Endothelial cell of umbilical vein (primary cell): ENCODE data around the gene DIP2C. TPM values are rescaled to one million over a fixed set of nuclear protein-coding genes. Genes with fewer than 3 reads are reported as not detected.

Experiments used
- BruUV-seq: library from RNA; stranded (reverse); fragments of 400-500 nt; replicated peaks from 2 replicates; lab custom pipeline; 2021; lab: Mats Ljungman, UMichigan
- CTCF ChIA-PET: fragments of 300-600, 350-600 bp; sonication (Branson Sonifier 250); formaldehyde crosslinking; loops from one replicate; lab custom pipeline; 2021; ENCODE audit warnings: antibody characterized with exemption, inconsistent platforms; lab: Charles Lee
- POLR2A ChIA-PET: fragments of 300-600, 350-600 bp; sonication (Branson Sonifier 250); formaldehyde crosslinking; loops from one replicate; lab custom pipeline; 2021; ENCODE audit warnings: antibody characterized with exemption, inconsistent platforms; lab: Charles Lee
- DNase-seq: peaks from one replicate; pipeline ENCODE4 v3.0.0-alpha.2; 2011; ENCODE audit warnings: low read depth, low spot score
- FAIRE-seq: peaks from 2 replicates; lab custom pipeline; 2011; peaks lifted over from hg19 to GRCh38; lab: Jason Lieb, UNC
- H2AFZ ChIP-seq: 2 replicates; pipeline ENCODE4 v1.6.0; 2012; ENCODE audit warnings: low read depth, low read length, control low read depth, inconsistent platforms
- H3K27ac ChIP-seq: 2 replicates; pipeline ENCODE4 v1.5.1; 2011; ENCODE audit warnings: low read depth, mild to moderate bottlenecking, control low read depth, low read length, moderate library complexity; ENCODE audit not compliant: insufficient read depth
- H3K27me3 ChIP-seq, 2 experiments: 2 replicates each; pipeline versions ENCODE4 v1.6.0 to v1.6.1; 2011; ENCODE audit warnings: low read length in 2 of 2, mixed read lengths in 1 of 2; ENCODE audit not compliant: control insufficient read depth in 2 of 2, insufficient read depth in 2 of 2
- H3K36me3 ChIP-seq, 2 experiments: 2 replicates in 1 of 2; 3 replicates in 1 of 2; pipeline ENCODE4 v1.5.1; 2011; ENCODE audit warnings: low read length in 2 of 2, mild to moderate bottlenecking in 1 of 2, moderate library complexity in 1 of 2; ENCODE audit not compliant: control insufficient read depth in 2 of 2, insufficient read depth in 2 of 2; ENCODE audit errors: extremely low read depth in 1 of 2
- H3K4me1 ChIP-seq: 3 replicates; pipeline ENCODE4 v1.5.1; 2011; ENCODE audit warnings: mild to moderate bottlenecking, low read length; ENCODE audit not compliant: control insufficient read depth, insufficient read depth; ENCODE audit errors: extremely low read depth
- H3K4me2 ChIP-seq: 2 replicates; pipeline ENCODE4 v1.6.1; 2011; ENCODE audit warnings: low read length, control low read depth, mixed read lengths; ENCODE audit not compliant: insufficient read depth
- H3K4me3 ChIP-seq, 3 experiments: fragments of 200-600 bp in 1 of 3; sonication (generic), shearing (Covaris generic) in 1 of 3; replicated peaks in 1 of 3; 2 replicates each; pipeline ENCODE4 v1.5.1; 2011 to 2016; ENCODE audit warnings: control low read depth in 3 of 3, low read length in 3 of 3, mild to moderate bottlenecking in 2 of 3, inconsistent platforms in 1 of 3, low read depth in 1 of 3, moderate library complexity in 1 of 3; ENCODE audit not compliant: insufficient read depth in 1 of 3
- H3K79me2 ChIP-seq: 2 replicates; pipeline ENCODE4 v1.6.0; 2012; ENCODE audit warnings: low read length, inconsistent platforms; ENCODE audit not compliant: control insufficient read depth, insufficient read depth
- H3K9ac ChIP-seq: replicated peaks from 2 replicates; pipeline ENCODE3; 2011; ENCODE audit warnings: low read length, control low read depth; ENCODE audit not compliant: insufficient read depth; ENCODE audit errors: extremely low read depth
- H3K9me1 ChIP-seq: replicated peaks from 3 replicates; pipeline ENCODE4 v1.6.0; 2011; ENCODE audit warnings: mild to moderate bottlenecking, low read length; ENCODE audit not compliant: control insufficient read depth, insufficient read depth; ENCODE audit errors: extremely low read depth
- H3K9me3 ChIP-seq: replicated peaks from 2 replicates; pipeline ENCODE4 v1.5.1; 2012; ENCODE audit warnings: low read length, inconsistent platforms; ENCODE audit not compliant: control insufficient read depth, insufficient read depth
- H4K20me1 ChIP-seq: replicated peaks from 2 replicates; pipeline ENCODE3; 2011; ENCODE audit warnings: mild to moderate bottlenecking, low read length; ENCODE audit not compliant: control insufficient read depth, insufficient read depth; ENCODE audit errors: extremely low read depth
- EZH2 ChIP-seq: IDR thresholded peaks from 2 replicates; pipeline ENCODE4 v1.6.1; 2012; ENCODE audit warnings: borderline replicate concordance, low read depth, mild to moderate bottlenecking, moderate library complexity, low read length, inconsistent platforms; ENCODE audit not compliant: severe bottlenecking
- FOS ChIP-seq: IDR thresholded peaks from 2 replicates; pipeline ENCODE4 v1.6.1; 2011; ENCODE audit warnings: mild to moderate bottlenecking, low read length, moderate library complexity, borderline replicate concordance; ENCODE audit not compliant: insufficient read depth
- GATA2 ChIP-seq: IDR thresholded peaks from 2 replicates; pipeline ENCODE4 v1.7.0; 2011; ENCODE audit warnings: low read depth, mild to moderate bottlenecking, moderate library complexity, mixed read lengths, low read length; ENCODE audit not compliant: insufficient read length, insufficient read depth
- JUN ChIP-seq: IDR thresholded peaks from 2 replicates; pipeline ENCODE4 v1.6.1; 2011; ENCODE audit warnings: borderline replicate concordance, low read depth; ENCODE audit not compliant: insufficient read length, insufficient read depth
- MYC ChIP-seq: IDR thresholded peaks from one replicate; pipeline ENCODE4 v1.6.1; 2011; ENCODE audit warnings: mild to moderate bottlenecking, low read depth, low read length
- POLR2A ChIP-seq: IDR thresholded peaks from 2 replicates; pipeline ENCODE4 v1.6.1; 2012; ENCODE audit warnings: low read depth, mild to moderate bottlenecking, control low read depth, low read length
- POLR2AphosphoS5 ChIP-seq: IDR thresholded peaks from 2 replicates; pipeline ENCODE4 v1.6.1; 2012; ENCODE audit warnings: low read depth, mild to moderate bottlenecking, control low read depth, low read length, moderate library complexity; ENCODE audit not compliant: insufficient read depth
- dilution Hi-C: fragments of 300-500 bp; cut with MboI; formaldehyde crosslinking; loops from one replicate; pipeline ENCODE4 v1.15.0; 2019; ENCODE audit warnings: low sequenced_read_pairs; ENCODE audit not compliant: extremely low pct_ligation_motif_present
- intact Hi-C: fragments of 100-400 bp; cut with micrococcal nuclease; formaldehyde crosslinking; loops from one replicate; pipeline ENCODE4 v1.10.0; 2022
- polyA plus RNA-seq, 4 experiments: library from polyadenylated mRNA; depleted of rRNA in 3 of 4; stranded (reverse) in 3 of 4; unstranded in 1 of 4; fragments of >200 nt; gene quantifications; 2 replicates each; pipeline versions ENCODE4 v1.2.1 to v1.2.3, GENCODE V29; 2011 to 2012; ENCODE audit warnings: missing spikeins in 1 of 4
- total RNA-seq: library from RNA; stranded (reverse); gene quantifications from 2 replicates; pipeline ENCODE4 v1.2.3, GENCODE V29; 2021
- TF ChIP-seq, protein P1 (sequence below), 2 donors: IDR thresholded peaks; 1 replicate in 1 of 2; 2 replicates in 1 of 2; pipeline ENCODE4 v1.5.1; 2011; ENCODE audit warnings: low read length in 2 of 2, mild to moderate bottlenecking in 2 of 2, moderate library complexity in 2 of 2, control low read depth in 1 of 2, inconsistent platforms in 1 of 2, low read depth in 1 of 2; ENCODE audit not compliant: insufficient read depth in 1 of 2; ENCODE audit errors: extremely low read depth in 1 of 2
- TF ChIP-seq, protein P2 (sequence below): IDR thresholded peaks from 2 replicates; pipeline ENCODE4 v1.6.1; 2011; ENCODE audit not compliant: insufficient read depth, insufficient read length

The DIP2C gene
- total and polyA plus RNA-seq, 2 donors (not counting 3 experiments of a cell fraction or from before 2014, with no cell fraction given), result 3.6 to 10.7 TPM

DNA sequence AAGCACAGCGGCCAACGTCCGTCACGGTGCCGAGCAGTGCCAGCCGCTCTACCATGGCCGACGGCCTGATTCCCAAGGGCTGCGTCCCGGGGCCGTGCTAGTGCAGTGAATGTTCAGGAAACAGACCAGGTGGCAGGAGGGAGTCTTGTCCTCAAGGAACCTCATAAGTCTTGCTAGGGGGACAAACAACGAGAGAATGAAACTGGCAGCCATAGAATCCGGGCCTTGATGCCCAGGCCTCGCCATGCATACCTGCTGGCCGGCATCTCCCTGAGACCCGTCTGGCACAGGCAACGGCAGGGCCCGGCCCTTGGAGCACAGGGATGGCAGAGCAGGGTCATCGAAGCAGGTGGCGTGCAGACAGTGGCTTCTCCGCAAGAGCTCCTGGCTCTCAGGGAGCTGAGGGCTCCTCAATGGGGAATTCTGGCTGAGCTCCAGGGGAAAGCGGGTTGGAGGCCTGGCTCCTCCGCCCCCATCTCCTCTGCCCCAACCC, 58.8 kb downstream of the DIP2C start:
- H3K36me3 ChIP-seq, result no peaks in the 10 kb centered on the region
- CTCF ChIA-PET, result no interaction called here
- H4K20me1 ChIP-seq, result no peaks in the 10 kb centered on the region
- H3K27me3 ChIP-seq, result no peaks in the 10 kb centered on the region
- H2AFZ ChIP-seq, result no peak overlapping the region
- no peak for FAIRE-seq
- H3K4me2 ChIP-seq, result no peak overlapping the region
- no TSS peak for BruUV-seq
- H3K9me3 ChIP-seq, result no peaks in the 10 kb centered on the region
- H3K9ac ChIP-seq, result no peak overlapping the region
- dilution Hi-C loops, result no loop called here
- H3K79me2 ChIP-seq, result no peaks in the 10 kb centered on the region
- TF ChIP-seq, protein P1, sequence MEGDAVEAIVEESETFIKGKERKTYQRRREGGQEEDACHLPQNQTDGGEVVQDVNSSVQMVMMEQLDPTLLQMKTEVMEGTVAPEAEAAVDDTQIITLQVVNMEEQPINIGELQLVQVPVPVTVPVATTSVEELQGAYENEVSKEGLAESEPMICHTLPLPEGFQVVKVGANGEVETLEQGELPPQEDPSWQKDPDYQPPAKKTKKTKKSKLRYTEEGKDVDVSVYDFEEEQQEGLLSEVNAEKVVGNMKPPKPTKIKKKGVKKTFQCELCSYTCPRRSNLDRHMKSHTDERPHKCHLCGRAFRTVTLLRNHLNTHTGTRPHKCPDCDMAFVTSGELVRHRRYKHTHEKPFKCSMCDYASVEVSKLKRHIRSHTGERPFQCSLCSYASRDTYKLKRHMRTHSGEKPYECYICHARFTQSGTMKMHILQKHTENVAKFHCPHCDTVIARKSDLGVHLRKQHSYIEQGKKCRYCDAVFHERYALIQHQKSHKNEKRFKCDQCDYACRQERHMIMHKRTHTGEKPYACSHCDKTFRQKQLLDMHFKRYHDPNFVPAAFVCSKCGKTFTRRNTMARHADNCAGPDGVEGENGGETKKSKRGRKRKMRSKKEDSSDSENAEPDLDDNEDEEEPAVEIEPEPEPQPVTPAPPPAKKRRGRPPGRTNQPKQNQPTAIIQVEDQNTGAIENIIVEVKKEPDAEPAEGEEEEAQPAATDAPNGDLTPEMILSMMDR (IDR thresholded peaks at IDR 0.05; ENCODE audit: extremely low read depth in 1 of 2, insufficient read depth in 1 of 2, low read depth in 1 of 2, low read length in 2 of 2), result no peak
- TF ChIP-seq FOS, result no peak
- TF ChIP-seq EZH2, result no peak
- H3K4me1 ChIP-seq, result no peaks in the 10 kb centered on the region
- intact Hi-C loops, result no loop called here
- no peaks in the 10 kb centered on the region for H3K9me1 ChIP-seq
- POLR2A ChIA-PET, result no interaction called here
- H3K27ac ChIP-seq, result no peak overlapping the region
- no peak overlapping the region for H3K4me3 ChIP-seq
- DNase-seq, result no peak

DNA sequence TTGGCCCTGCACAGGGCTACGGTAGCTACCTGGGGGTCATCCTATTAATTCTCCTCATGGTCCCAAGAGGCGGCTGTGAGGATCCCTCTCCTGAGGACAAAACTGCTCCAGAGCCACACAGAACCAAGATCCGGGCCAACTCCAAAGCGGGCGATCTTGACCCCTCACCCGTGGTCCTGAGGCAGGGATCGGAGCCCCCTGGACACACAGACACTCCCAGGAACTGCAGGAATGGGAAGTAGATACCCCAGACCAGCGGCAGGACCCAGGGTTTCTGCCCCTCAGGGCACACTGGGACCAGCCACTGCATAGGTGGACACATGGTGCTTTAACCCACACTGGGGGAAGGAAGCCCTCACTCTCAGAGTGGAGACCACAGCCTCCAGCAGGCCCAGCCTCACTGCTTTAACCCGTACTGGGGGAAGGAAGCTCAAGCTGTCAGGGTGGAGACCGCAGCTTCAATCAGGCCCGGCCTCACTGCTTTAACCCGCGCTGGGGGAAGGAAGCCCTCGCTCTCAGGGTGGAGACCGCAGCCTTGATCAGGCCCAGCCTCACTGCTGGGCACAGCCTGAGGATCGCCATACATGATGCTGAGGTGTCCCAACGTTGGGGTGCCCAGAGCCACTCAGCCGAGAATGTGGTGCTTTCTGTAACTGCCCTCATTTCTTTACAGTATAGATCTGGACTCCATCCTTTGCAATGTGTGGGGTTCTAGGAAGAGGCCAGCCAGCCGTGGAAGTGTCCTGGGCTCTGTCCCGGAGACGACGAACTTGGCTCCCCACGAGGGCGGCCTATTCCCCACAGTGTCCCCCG, 60.1 kb downstream of the DIP2C start:
- ChIA-PET POLR2A (no interaction called here), CTCF (no interaction called here)
- no peak overlapping the region for H3K9ac ChIP-seq
- H3K4me3 ChIP-seq, result no peak overlapping the region
- H3K9me3 ChIP-seq, result no peaks in the 10 kb centered on the region
- H3K79me2 ChIP-seq, result no peaks in the 10 kb centered on the region
- no peak for FAIRE-seq
- no peaks in the 10 kb centered on the region for H3K4me1 ChIP-seq
- no peaks in the 10 kb centered on the region for H3K9me1 ChIP-seq
- H3K4me2 ChIP-seq, result no peak overlapping the region
- BruUV-seq, result no TSS peak
- no peaks in the 10 kb centered on the region for H3K36me3 ChIP-seq
- dilution Hi-C loops (no loop called here), intact Hi-C loops (no loop called here)
- no peak for DNase-seq
- H4K20me1 ChIP-seq, result no peaks in the 10 kb centered on the region
- no peak overlapping the region for H2AFZ ChIP-seq
- H3K27me3 ChIP-seq, result no peaks in the 10 kb centered on the region
- H3K27ac ChIP-seq, result no peak overlapping the region
- TF ChIP-seq GATA2 (no peak), MYC (no peak), FOS (no peak), POLR2AphosphoS5 (no peak), POLR2A (no peak), JUN (no peak), EZH2 (no peak)
- TF ChIP-seq, protein P1 (IDR thresholded peaks at IDR 0.05; ENCODE audit: extremely low read depth in 1 of 2, insufficient read depth in 1 of 2, low read depth in 1 of 2, low read length in 2 of 2), result no peak
- TF ChIP-seq, protein P2, sequence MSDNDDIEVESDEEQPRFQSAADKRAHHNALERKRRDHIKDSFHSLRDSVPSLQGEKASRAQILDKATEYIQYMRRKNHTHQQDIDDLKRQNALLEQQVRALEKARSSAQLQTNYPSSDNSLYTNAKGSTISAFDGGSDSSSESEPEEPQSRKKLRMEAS, result no peak
